ENCODE data around the gene PRMT7. TPM values are rescaled to one million over a fixed set of nuclear protein-coding genes. Genes with fewer than 3 reads are reported as not detected.

The PRMT7 gene
- total RNA-seq, 1 experiment from 2014 or later = 47.5 TPM

- Histone ChIP-seq H3K4me3 (no peak overlapping the region), H3K27me3 (ENCODE audit: insufficient read depth, low read depth) (no peaks in the 10 kb centered on the region), H3K79me2 (ENCODE audit: low read depth) (no peaks in the 10 kb centered on the region), H2AFZ (no peak overlapping the region), H3K9me2 (ENCODE audit: insufficient read depth) (no peaks in the 10 kb centered on the region), H4K20me1 (ENCODE audit: insufficient read depth) (no peaks in the 10 kb centered on the region; the same call in 1 of the 2 replicates), H3K9me3 (ENCODE audit: insufficient read depth, low read depth) (no peaks in the 10 kb centered on the region), H3F3A (ENCODE audit: insufficient read depth, low read depth) (no peaks in the 10 kb centered on the region), H3K36me3 (ENCODE audit: low read depth) (no peaks in the 10 kb centered on the region; the same call in 1 of the 2 replicates), H3K4me2 (no peak overlapping the region), H3K4me1 (replicated peaks; ENCODE audit: insufficient read depth) (no peaks in the 10 kb centered on the region), H3K27ac (no peak overlapping the region)
- no peak for DNase-seq
- no TSS peak for BruUV-seq (replicated peaks)
- intact Hi-C loops (cut with micrococcal nuclease; ENCODE audit: unreplicated experiment) = no loop called here
- no peak for TF ChIP-seq EZH2 (IDR thresholded peaks at IDR 0.05; ENCODE audit: low read depth)
- TF ChIP-seq, protein P1, sequence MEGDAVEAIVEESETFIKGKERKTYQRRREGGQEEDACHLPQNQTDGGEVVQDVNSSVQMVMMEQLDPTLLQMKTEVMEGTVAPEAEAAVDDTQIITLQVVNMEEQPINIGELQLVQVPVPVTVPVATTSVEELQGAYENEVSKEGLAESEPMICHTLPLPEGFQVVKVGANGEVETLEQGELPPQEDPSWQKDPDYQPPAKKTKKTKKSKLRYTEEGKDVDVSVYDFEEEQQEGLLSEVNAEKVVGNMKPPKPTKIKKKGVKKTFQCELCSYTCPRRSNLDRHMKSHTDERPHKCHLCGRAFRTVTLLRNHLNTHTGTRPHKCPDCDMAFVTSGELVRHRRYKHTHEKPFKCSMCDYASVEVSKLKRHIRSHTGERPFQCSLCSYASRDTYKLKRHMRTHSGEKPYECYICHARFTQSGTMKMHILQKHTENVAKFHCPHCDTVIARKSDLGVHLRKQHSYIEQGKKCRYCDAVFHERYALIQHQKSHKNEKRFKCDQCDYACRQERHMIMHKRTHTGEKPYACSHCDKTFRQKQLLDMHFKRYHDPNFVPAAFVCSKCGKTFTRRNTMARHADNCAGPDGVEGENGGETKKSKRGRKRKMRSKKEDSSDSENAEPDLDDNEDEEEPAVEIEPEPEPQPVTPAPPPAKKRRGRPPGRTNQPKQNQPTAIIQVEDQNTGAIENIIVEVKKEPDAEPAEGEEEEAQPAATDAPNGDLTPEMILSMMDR (conservative IDR thresholded peaks at IDR 0.05) = no peak
- ChIA-PET CTCF (no interaction called here), POLR2A (ENCODE audit: unreplicated experiment) (no interaction called here)
Observed at GRCh38 chr16:68349838-68350410, 39.1 kb downstream of the PRMT7 start.

DNA sequence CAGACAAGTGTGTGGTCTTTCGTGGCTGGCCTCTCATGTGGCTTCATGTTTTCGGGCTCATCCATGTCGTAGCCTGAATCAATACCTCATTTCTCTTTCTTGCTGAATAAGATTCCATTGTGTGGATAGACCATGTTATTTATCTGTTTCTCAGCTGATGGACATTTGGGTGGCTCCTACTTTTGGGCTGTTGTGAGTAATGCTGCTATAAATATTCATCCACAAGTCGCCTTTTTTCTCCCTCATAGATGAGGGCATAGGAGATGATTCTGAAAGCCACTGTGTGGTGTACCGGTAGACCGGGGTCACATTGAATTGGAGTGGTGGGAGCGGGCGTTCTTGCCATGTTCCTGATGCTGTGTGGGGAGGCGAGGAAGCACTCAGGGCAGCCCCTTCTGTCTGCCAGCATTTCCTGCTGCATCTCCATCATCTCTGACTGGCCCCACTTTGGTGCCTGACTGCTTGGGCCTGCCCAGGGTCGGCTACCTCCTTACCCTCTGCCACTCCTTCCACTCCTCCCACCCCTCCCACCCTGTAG is 40.1 kb downstream of the PRMT7 start:
- H2AFZ ChIP-seq = no peak overlapping the region
- TF ChIP-seq, protein P1 (conservative IDR thresholded peaks at IDR 0.05) = no peak
- no peak for TF ChIP-seq EZH2 (IDR thresholded peaks at IDR 0.05; ENCODE audit: low read depth)
- BruUV-seq (replicated peaks) = no TSS peak
- ChIA-PET CTCF (no interaction called here), POLR2A (ENCODE audit: unreplicated experiment) (no interaction called here)
- H4K20me1 ChIP-seq (ENCODE audit: insufficient read depth) = no peaks in the 10 kb centered on the region; the same call in 1 of the 2 replicates
- intact Hi-C loops (cut with micrococcal nuclease; ENCODE audit: unreplicated experiment) = no loop called here
- no peaks in the 10 kb centered on the region; the same call in 1 of the 2 replicates for H3K36me3 ChIP-seq (ENCODE audit: low read depth)
- H3K27me3 ChIP-seq (ENCODE audit: insufficient read depth, low read depth) = no peaks in the 10 kb centered on the region
- H3K4me1 ChIP-seq (replicated peaks; ENCODE audit: insufficient read depth) = no peaks in the 10 kb centered on the region
- no peak for DNase-seq
- H3K4me3 ChIP-seq = no peak overlapping the region
- H3K79me2 ChIP-seq (ENCODE audit: low read depth) = no peaks in the 10 kb centered on the region
- no peaks in the 10 kb centered on the region for H3K9me2 ChIP-seq (ENCODE audit: insufficient read depth)
- H3K4me2 ChIP-seq = no peak overlapping the region
- H3K9me3 ChIP-seq (ENCODE audit: insufficient read depth, low read depth) = no peaks in the 10 kb centered on the region
- H3K27ac ChIP-seq = no peak overlapping the region
- no peaks in the 10 kb centered on the region for H3F3A ChIP-seq (ENCODE audit: insufficient read depth, low read depth)

DNA sequence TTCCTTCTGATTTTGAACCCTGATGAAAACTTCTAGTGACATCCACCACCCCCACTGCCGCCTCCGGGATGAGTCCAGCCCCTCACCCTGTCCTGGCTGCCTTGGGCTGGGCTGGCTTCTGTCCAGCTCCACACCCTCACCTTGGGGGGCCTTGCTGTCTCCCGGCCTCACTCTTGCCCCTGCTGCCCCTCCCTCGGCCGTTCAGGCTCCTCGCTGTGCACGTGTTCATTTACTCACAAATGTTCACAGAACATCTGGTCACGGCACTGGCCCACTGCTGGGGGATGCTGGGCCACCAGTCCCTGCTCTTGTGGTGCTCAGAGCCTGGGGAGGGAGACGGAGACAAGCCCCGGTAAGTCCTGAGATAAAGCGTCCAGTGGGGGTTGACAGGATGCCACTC is 40.6 kb downstream of the PRMT7 start:
- Histone ChIP-seq H3K79me2 (ENCODE audit: low read depth) (no peaks in the 10 kb centered on the region), H3K4me1 (replicated peaks; ENCODE audit: insufficient read depth) (no peaks in the 10 kb centered on the region), H3K4me3 (no peak overlapping the region), H2AFZ (no peak overlapping the region), H3K4me2 (no peak overlapping the region), H3K27ac (no peak overlapping the region), H3K36me3 (ENCODE audit: low read depth) (no peaks in the 10 kb centered on the region; the same call in 1 of the 2 replicates), H3K9me2 (ENCODE audit: insufficient read depth) (no peaks in the 10 kb centered on the region), H4K20me1 (ENCODE audit: insufficient read depth) (no peaks in the 10 kb centered on the region; the same call in 1 of the 2 replicates), H3K9me3 (ENCODE audit: insufficient read depth, low read depth) (no peaks in the 10 kb centered on the region), H3F3A (ENCODE audit: insufficient read depth, low read depth) (no peaks in the 10 kb centered on the region), H3K27me3 (ENCODE audit: insufficient read depth, low read depth) (no peaks in the 10 kb centered on the region)
- CTCF ChIA-PET = no interaction called here
- TF ChIP-seq, protein P1 (conservative IDR thresholded peaks at IDR 0.05) = no peak
- TF ChIP-seq EZH2 (IDR thresholded peaks at IDR 0.05; ENCODE audit: low read depth) = no peak
- POLR2A ChIA-PET (ENCODE audit: unreplicated experiment) = no interaction called here
- intact Hi-C loops (cut with micrococcal nuclease; ENCODE audit: unreplicated experiment) = no loop called here
- no TSS peak for BruUV-seq (replicated peaks)
- no peak for DNase-seq
